Fibroblast of villous mesenchyme (primary cell): ENCODE data around the gene TBC1D19. TPM values are rescaled to one million over a fixed set of nuclear protein-coding genes. Genes with fewer than 3 reads are reported as not detected.
A peak's percentile ranks its signal among the peaks of the same experiment; 100 is the strongest.
"Not testable (repeated sequence)": the region's sequence is repeated elsewhere in the genome, so short reads cannot be mapped to it uniquely, and the experiment has no call there.

ENCODE experiments used
- DNase-seq: peaks from one replicate; pipeline ENCODE4 v3.0.0-alpha.2; 2010; ENCODE audit warnings: low read depth
- H3K4me3 ChIP-seq: 2 replicates; pipeline ENCODE4 v1.5.1; 2011; ENCODE audit warnings: low read depth, mild to moderate bottlenecking, low read length
- total RNA-seq: library from RNA; depleted of rRNA; stranded (reverse); fragments of >200 nt; gene quantifications from 2 replicates; pipeline ENCODE4 v1.2.3, GENCODE V29; 2012
- TF ChIP-seq, protein P1 (sequence below): IDR thresholded peaks from 2 replicates; pipeline ENCODE4 v1.5.1; 2012; ENCODE audit warnings: low read depth, mild to moderate bottlenecking, low read length; ENCODE audit not compliant: insufficient read depth

Gene TBC1D19
- total RNA-seq, 1 donor: 41.5 TPM

DNA sequence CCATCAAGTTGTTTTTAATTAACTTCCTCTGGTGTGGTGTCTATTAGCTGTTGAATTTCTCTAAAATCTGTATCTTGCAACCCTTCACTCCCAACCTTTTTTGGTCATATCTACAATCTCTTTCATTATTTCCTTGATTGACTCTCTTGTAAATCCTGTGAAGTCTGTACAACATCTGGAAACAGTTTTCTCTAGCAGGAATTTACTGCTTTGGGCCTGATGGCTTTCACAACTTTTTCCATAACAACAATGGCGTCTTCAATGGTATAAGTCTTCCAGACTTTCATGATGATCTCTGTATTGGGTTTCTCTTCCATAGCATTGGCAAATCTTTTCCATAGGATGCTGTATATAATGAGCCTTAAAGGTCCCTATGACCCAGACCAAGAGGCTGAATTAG is 49.0 kb downstream of the TBC1D19 start:
- TF ChIP-seq, protein P1, sequence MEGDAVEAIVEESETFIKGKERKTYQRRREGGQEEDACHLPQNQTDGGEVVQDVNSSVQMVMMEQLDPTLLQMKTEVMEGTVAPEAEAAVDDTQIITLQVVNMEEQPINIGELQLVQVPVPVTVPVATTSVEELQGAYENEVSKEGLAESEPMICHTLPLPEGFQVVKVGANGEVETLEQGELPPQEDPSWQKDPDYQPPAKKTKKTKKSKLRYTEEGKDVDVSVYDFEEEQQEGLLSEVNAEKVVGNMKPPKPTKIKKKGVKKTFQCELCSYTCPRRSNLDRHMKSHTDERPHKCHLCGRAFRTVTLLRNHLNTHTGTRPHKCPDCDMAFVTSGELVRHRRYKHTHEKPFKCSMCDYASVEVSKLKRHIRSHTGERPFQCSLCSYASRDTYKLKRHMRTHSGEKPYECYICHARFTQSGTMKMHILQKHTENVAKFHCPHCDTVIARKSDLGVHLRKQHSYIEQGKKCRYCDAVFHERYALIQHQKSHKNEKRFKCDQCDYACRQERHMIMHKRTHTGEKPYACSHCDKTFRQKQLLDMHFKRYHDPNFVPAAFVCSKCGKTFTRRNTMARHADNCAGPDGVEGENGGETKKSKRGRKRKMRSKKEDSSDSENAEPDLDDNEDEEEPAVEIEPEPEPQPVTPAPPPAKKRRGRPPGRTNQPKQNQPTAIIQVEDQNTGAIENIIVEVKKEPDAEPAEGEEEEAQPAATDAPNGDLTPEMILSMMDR: no peak
- DNase-seq: peak; percentile 39
- no peak overlapping the region for H3K4me3 ChIP-seq

DNA sequence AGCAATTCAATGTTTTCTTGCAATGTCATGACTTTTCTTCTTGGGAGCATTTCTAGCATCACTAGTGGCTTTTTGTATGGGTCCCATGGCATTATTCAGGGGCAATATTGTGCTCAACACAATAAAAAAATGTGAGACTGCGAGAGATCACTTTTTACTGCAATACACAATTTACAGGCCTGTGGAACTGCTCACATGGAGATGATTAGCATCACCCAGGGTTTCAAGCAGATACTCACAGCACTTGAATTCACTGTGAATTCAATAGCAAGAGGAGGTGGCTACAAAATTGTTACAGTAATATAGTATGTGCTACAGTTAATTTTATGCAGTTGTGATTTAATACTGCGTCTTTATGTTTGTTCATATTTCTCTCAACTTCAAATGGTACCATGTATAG is 50.4 kb downstream of the TBC1D19 start:
- no peak overlapping the region for H3K4me3 ChIP-seq
- TF ChIP-seq, protein P1: no peak
- no peak for DNase-seq

DNA sequence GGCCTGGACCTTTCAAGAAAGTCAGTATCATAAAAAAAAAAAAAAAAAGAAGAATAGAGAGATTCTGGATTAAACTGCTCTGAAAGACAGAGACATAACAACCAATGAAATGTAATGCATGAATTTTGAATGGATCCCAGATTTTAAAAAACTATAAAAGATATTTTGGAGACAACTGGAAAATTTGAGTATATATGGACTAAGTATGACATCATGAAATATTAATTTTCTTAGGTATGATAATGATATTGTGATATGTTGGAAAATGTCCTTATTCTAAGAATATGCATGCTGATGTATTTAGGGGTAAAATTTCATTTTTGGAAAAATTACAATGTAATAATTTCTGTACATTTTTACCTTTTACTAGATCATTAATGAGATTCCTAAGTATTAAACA is 52.6 kb downstream of the TBC1D19 start:
- TF ChIP-seq, protein P1: no peak
- DNase-seq: no peak
- no peak overlapping the region for H3K4me3 ChIP-seq

DNA sequence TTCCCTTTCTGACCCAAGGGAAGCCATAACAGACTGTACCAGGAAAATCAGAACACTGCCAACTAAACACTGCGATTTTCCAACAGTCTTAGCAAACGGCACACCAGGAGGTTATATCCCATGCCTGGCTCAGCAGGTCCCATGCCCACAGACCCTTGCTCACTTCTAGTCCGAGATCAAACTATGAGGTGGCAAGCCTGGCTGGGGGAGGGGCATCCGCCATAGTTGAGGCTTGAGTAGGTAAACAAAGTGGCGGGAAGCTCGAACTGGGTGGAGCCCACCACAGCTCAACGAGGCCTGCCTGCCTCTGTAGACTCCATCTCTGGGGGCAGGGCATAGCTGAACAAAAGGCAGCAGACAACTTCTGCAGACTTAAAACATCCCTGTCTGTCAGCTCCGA is 56.8 kb downstream of the TBC1D19 start:
- DNase-seq, H3K4me3 ChIP-seq: not testable (repeated sequence)

DNA sequence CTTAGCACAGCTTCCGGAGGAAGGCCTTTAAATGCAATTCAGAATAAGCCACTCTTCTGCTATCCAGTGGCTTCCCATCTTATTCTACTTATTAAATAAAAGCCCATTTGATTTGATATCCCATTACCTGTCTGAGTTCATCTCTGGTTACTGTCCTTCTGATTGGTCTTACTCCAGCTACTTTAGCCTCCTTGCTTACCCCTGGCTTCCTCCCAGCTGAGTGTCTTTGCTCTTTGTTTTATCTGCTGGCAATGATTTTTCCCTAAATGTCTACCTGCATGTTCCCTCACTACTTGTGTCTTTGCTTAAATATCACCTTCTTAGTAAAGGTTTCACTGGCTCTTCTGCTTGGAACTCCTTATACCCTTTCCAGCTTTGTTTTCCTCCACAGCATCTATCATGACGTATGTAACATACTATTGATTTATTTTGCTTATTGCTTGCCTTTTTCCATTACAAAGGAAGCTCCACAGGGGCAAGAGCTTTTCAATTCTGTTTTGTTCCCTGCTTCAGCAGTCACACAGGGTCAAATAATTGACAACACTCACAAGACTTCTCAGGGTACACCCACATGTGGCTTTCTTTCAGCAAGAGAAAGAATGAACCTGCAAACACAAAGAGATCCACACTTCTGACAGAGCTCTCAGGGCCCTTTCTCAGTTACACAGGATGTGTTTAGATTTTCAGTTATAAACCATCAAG is 63.8 kb downstream of the TBC1D19 start:
- TF ChIP-seq, protein P1: no peak
- no peak overlapping the region for H3K4me3 ChIP-seq
- DNase-seq: no peak

DNA sequence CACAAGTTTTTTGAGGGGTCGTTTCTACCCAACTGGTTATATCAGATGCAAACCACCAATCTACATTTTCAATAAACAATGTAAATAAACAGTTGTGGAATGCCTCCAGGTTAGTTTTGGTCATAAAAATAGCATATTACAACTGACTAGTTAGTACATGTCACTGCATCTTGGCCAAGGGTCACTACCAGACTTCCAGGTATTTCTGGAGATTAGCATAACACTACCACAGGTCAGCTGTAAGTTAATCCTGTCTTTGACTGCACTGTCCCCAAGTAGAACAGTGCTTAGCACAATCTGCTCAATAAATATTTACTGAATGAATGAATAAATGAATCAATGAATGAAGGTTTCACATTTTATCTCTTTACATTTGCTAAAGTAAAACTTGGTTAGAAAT is 64.4 kb downstream of the TBC1D19 start:
- no peak for DNase-seq
- TF ChIP-seq, protein P1: no peak
- H3K4me3 ChIP-seq: no peak overlapping the region

DNA sequence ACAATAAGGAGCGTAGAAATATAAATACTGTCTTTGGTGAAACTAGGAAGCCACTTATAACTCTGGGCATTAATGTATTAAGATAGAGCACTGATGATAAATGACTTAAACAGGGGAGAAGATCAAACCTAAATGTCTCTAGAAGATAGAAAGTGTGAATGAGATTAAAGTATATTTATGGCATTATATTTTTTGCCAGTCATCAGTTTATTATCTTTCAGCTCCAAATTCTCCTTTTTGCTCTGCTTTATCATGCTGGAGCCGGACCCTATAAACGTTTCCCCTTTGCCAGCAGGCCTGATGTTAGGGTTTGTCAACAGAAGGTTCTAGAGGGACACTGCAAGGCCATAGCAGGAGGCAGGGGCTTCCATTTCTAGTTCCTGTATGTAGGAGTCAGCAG is 76.4 kb downstream of the TBC1D19 start:
- TF ChIP-seq, protein P1: no peak
- no peak for DNase-seq
- H3K4me3 ChIP-seq: no peak overlapping the region
